Activated T-helper 1 cell treated with Interleukin-2 at 50 U/mL for 16 hours (primary cell): ENCODE measurements around the gene LAMB4.

Experiments used
- DNase-seq: peaks from one replicate; pipeline ENCODE4 v3.0.0-alpha.2; 2020; ENCODE audit warnings: low read depth

The LAMB4 gene

GRCh38 chr7:108012499-108013430 lies 117.4 kb downstream of the LAMB4 start:
- no peak for DNase-seq

GRCh38 chr7:108010377-108010776 lies 119.8 kb downstream of the LAMB4 start:
- no peak for DNase-seq

- DNase-seq = no peak
Observed at GRCh38 chr7:108009873-108010272, 120.3 kb downstream of the LAMB4 start.

GRCh38 chr7:108008827-108009226 lies 121.3 kb downstream of the LAMB4 start:
- no peak for DNase-seq

GRCh38 chr7:108008240-108008639 lies 121.9 kb downstream of the LAMB4 start:
- DNase-seq = no peak

GRCh38 chr7:108007762-108008161 lies 122.4 kb downstream of the LAMB4 start:
- DNase-seq = no peak

GRCh38 chr7:108007261-108007660 lies 122.9 kb downstream of the LAMB4 start:
- DNase-seq = no peak

GRCh38 chr7:108004220-108005142 lies 125.7 kb downstream of the LAMB4 start:
- DNase-seq = no peak

GRCh38 chr7:108003599-108003935 lies 126.6 kb downstream of the LAMB4 start:
- no peak for DNase-seq

GRCh38 chr7:108002726-108003598 lies 127.2 kb downstream of the LAMB4 start, which contains the start of gene LAMB1:
Gene LAMB1 (minus strand): TSS chr7:108003161. CDS start chr7:108002885, 276 bp downstream.
- no peak for DNase-seq

- no peak for DNase-seq
Observed at GRCh38 chr7:108001764-108002725, 128.1 kb downstream of the LAMB4 start.

- no peak for DNase-seq
Observed at GRCh38 chr7:108000875-108001763, 129.0 kb downstream of the LAMB4 start.

- no peak for DNase-seq
Observed at GRCh38 chr7:107999779-108000560, 130.2 kb downstream of the LAMB4 start.

GRCh38 chr7:107998660-107999480 lies 131.3 kb downstream of the LAMB4 start:
- no peak for DNase-seq

- DNase-seq = no peak
Observed at GRCh38 chr7:107998150-107998549, 132.0 kb downstream of the LAMB4 start.

GRCh38 chr7:107996072-107996882 lies 133.9 kb downstream of the LAMB4 start:
- no peak for DNase-seq
